Measurements from ENCODE around the gene TPPP3.
"Not testable (repeated sequence)": the region's sequence is repeated elsewhere in the genome, so short reads cannot be mapped to it uniquely, and the experiment has no call there.

TPPP3 gene

GRCh38 chr16:67370661-67371060 is 22.6 kb downstream of the TPPP3 start:
- H3K4me1 Mint-ChIP-seq (ENCODE audit: low read depth), result no peaks in the 10 kb centered on the region
- H3K27me3 Mint-ChIP-seq (ENCODE audit: low read depth), result peaks cover 6% of the 10 kb centered on the region
- no peak overlapping the region for H3K27ac Mint-ChIP-seq
- no peaks in the 10 kb centered on the region for H3K9me3 Mint-ChIP-seq
- no peaks in the 10 kb centered on the region for H3K36me3 Mint-ChIP-seq (ENCODE audit: low read depth)
- H3K4me3 Mint-ChIP-seq, result no peak overlapping the region

GRCh38 chr16:67364600-67365235 is 28.6 kb downstream of the TPPP3 start:
- Mint-ChIP-seq H3K36me3 (ENCODE audit: low read depth) (no peaks in the 10 kb centered on the region), H3K4me3 (no peak overlapping the region), H3K4me1 (ENCODE audit: low read depth) (peaks cover 3% of the 10 kb centered on the region), H3K9me3 (no peaks in the 10 kb centered on the region), H3K27ac (no peak overlapping the region), H3K27me3 (ENCODE audit: low read depth) (peaks cover 20% of the 10 kb centered on the region)

GRCh38 chr16:67361038-67361437 is 32.3 kb downstream of the TPPP3 start:
- Mint-ChIP-seq H3K36me3 (ENCODE audit: low read depth) (no peaks in the 10 kb centered on the region), H3K27me3 (ENCODE audit: low read depth) (peaks cover 35% of the 10 kb centered on the region), H3K4me3 (no peak overlapping the region), H3K9me3 (no peaks in the 10 kb centered on the region), H3K4me1 (ENCODE audit: low read depth) (peaks cover 6% of the 10 kb centered on the region), H3K27ac (no peak overlapping the region)

GRCh38 chr16:67359540-67360269 is 33.6 kb downstream of the TPPP3 start:
- H3K36me3 Mint-ChIP-seq (ENCODE audit: low read depth); H3K4me1 Mint-ChIP-seq (ENCODE audit: low read depth); H3K4me3 Mint-ChIP-seq; H3K27ac Mint-ChIP-seq; H3K9me3 Mint-ChIP-seq: not testable (repeated sequence)
- peaks cover 36% of the 10 kb centered on the region for H3K27me3 Mint-ChIP-seq (ENCODE audit: low read depth)

GRCh38 chr16:67357561-67357960 is 35.7 kb downstream of the TPPP3 start:
- peaks cover 2% of the 10 kb centered on the region for H3K4me1 Mint-ChIP-seq (ENCODE audit: low read depth)
- H3K27ac Mint-ChIP-seq, result no peak overlapping the region
- H3K9me3 Mint-ChIP-seq, result no peaks in the 10 kb centered on the region
- peaks cover 28% of the 10 kb centered on the region for H3K27me3 Mint-ChIP-seq (ENCODE audit: low read depth)
- no peak overlapping the region for H3K4me3 Mint-ChIP-seq
- H3K36me3 Mint-ChIP-seq (ENCODE audit: low read depth), result no peaks in the 10 kb centered on the region

GRCh38 chr16:67356396-67356795 is 36.9 kb downstream of the TPPP3 start:
- no peaks in the 10 kb centered on the region for H3K9me3 Mint-ChIP-seq
- no peak overlapping the region for H3K4me3 Mint-ChIP-seq
- H3K27ac Mint-ChIP-seq, result no peak overlapping the region
- peaks cover 2% of the 10 kb centered on the region for H3K4me1 Mint-ChIP-seq (ENCODE audit: low read depth)
- H3K36me3 Mint-ChIP-seq (ENCODE audit: low read depth), result no peaks in the 10 kb centered on the region
- peaks cover 28% of the 10 kb centered on the region for H3K27me3 Mint-ChIP-seq (ENCODE audit: low read depth)

GRCh38 chr16:67352463-67352862 is 40.8 kb downstream of the TPPP3 start:
- H3K27ac Mint-ChIP-seq; H3K4me3 Mint-ChIP-seq; H3K36me3 Mint-ChIP-seq (ENCODE audit: low read depth); H3K9me3 Mint-ChIP-seq; H3K4me1 Mint-ChIP-seq (ENCODE audit: low read depth): not testable (repeated sequence)
- H3K27me3 Mint-ChIP-seq (ENCODE audit: low read depth), result peaks cover 21% of the 10 kb centered on the region

- H3K27me3 Mint-ChIP-seq (ENCODE audit: low read depth), result peaks cover 11% of the 10 kb centered on the region
- H3K4me3 Mint-ChIP-seq, result no peak overlapping the region
- no peaks in the 10 kb centered on the region for H3K9me3 Mint-ChIP-seq
- H3K27ac Mint-ChIP-seq, result no peak overlapping the region
- no peaks in the 10 kb centered on the region for H3K4me1 Mint-ChIP-seq (ENCODE audit: low read depth)
- H3K36me3 Mint-ChIP-seq (ENCODE audit: low read depth), result no peaks in the 10 kb centered on the region
Observed at GRCh38 chr16:67350324-67350723, 43.0 kb downstream of the TPPP3 start.

GRCh38 chr16:67349172-67349571 is 44.1 kb downstream of the TPPP3 start:
- Mint-ChIP-seq H3K4me3 (no peak overlapping the region), H3K9me3 (no peaks in the 10 kb centered on the region), H3K27me3 (ENCODE audit: low read depth) (peaks cover 11% of the 10 kb centered on the region), H3K36me3 (ENCODE audit: low read depth) (no peaks in the 10 kb centered on the region), H3K27ac (no peak overlapping the region), H3K4me1 (ENCODE audit: low read depth) (no peaks in the 10 kb centered on the region)

- Mint-ChIP-seq H3K27me3 (ENCODE audit: low read depth) (peaks cover 7% of the 10 kb centered on the region), H3K9me3 (no peaks in the 10 kb centered on the region), H3K4me1 (ENCODE audit: low read depth) (no peaks in the 10 kb centered on the region), H3K36me3 (ENCODE audit: low read depth) (no peaks in the 10 kb centered on the region), H3K27ac (no peak overlapping the region), H3K4me3 (no peak overlapping the region)
Observed at GRCh38 chr16:67346341-67346740, 47.0 kb downstream of the TPPP3 start.

GRCh38 chr16:67345401-67345800 is 47.9 kb downstream of the TPPP3 start:
- Mint-ChIP-seq H3K4me1 (ENCODE audit: low read depth) (no peaks in the 10 kb centered on the region), H3K9me3 (no peaks in the 10 kb centered on the region), H3K27ac (no peak overlapping the region), H3K36me3 (ENCODE audit: low read depth) (no peaks in the 10 kb centered on the region), H3K4me3 (no peak overlapping the region), H3K27me3 (ENCODE audit: low read depth) (peaks cover 7% of the 10 kb centered on the region)

GRCh38 chr16:67342616-67343015 is 50.7 kb downstream of the TPPP3 start:
- H3K4me3 Mint-ChIP-seq, result no peak overlapping the region
- H3K4me1 Mint-ChIP-seq (ENCODE audit: low read depth), result no peaks in the 10 kb centered on the region
- no peaks in the 10 kb centered on the region for H3K36me3 Mint-ChIP-seq (ENCODE audit: low read depth)
- no peaks in the 10 kb centered on the region for H3K9me3 Mint-ChIP-seq
- peaks cover 7% of the 10 kb centered on the region for H3K27me3 Mint-ChIP-seq (ENCODE audit: low read depth)
- no peak overlapping the region for H3K27ac Mint-ChIP-seq

- no peaks in the 10 kb centered on the region for H3K4me1 Mint-ChIP-seq (ENCODE audit: low read depth)
- no peaks in the 10 kb centered on the region for H3K9me3 Mint-ChIP-seq
- H3K27ac Mint-ChIP-seq, result no peak overlapping the region
- H3K4me3 Mint-ChIP-seq, result no peak overlapping the region
- H3K27me3 Mint-ChIP-seq (ENCODE audit: low read depth), result peaks cover 4% of the 10 kb centered on the region
- no peaks in the 10 kb centered on the region for H3K36me3 Mint-ChIP-seq (ENCODE audit: low read depth)
Observed at GRCh38 chr16:67341250-67341649, 52.0 kb downstream of the TPPP3 start.
